Naive thymus-derived CD8-positive, alpha-beta T cell (primary cell): Measurements from ENCODE around the gene RERE. TPM values are rescaled to one million over a fixed set of nuclear protein-coding genes. Genes with fewer than 3 reads are reported as not detected.

Experiments
- ATAC-seq, 2 donors: fragments of 150-1000 bp; cut with Tn5 transposase in 1 of 2; sonication (Bioruptor Pico), chemical (Tn5 transposase) in 1 of 2; 1 replicate in 1 of 2; 2 replicates in 1 of 2; pipeline ENCODE4 v1.10.0; 2021; ENCODE audit warnings: mild to moderate bottlenecking in 2 of 2, moderate library complexity in 2 of 2
- POLR2A ChIA-PET: fragments of 350-600 bp; sonication (Branson Sonifier 250); formaldehyde crosslinking; loops from one replicate; lab custom pipeline; 2021; ENCODE audit warnings: antibody characterized with exemption; lab: Charles Lee
- DNase-seq, 10 donors: peaks; one replicate each; pipeline versions ENCODE4 v3.0.0 to v3.0.0-alpha.2; 2020 to 2022
- H3K27ac Mint-ChIP-seq, 10 donors: one replicate each; pipeline ENCODE4 v1.8.0; 2020 to 2022; ENCODE audit warnings: mild to moderate bottlenecking in 10 of 10, mixed read lengths in 10 of 10, moderate library complexity in 4 of 10, inconsistent platforms in 1 of 10
- H3K27me3 Mint-ChIP-seq, 5 donors: one replicate each; pipeline ENCODE4 v1.8.0; 2021 to 2022; ENCODE audit warnings: mixed read lengths in 5 of 5
- H3K36me3 Mint-ChIP-seq, 3 donors: one replicate each; pipeline ENCODE4 v1.8.0; 2020 to 2022; ENCODE audit warnings: mixed read lengths in 3 of 3, mild to moderate bottlenecking in 2 of 3, inconsistent platforms in 1 of 3
- H3K4me1 Mint-ChIP-seq, 4 donors: one replicate each; pipeline ENCODE4 v1.8.0; 2021 to 2022; ENCODE audit warnings: mixed read lengths in 4 of 4
- H3K4me3 Mint-ChIP-seq, 10 donors: one replicate each; pipeline ENCODE4 v1.8.0; 2020 to 2022; ENCODE audit warnings: mild to moderate bottlenecking in 10 of 10, mixed read lengths in 10 of 10, moderate library complexity in 6 of 10, inconsistent platforms in 1 of 10
- H3K9me3 Mint-ChIP-seq, 9 donors: one replicate each; pipeline ENCODE4 v1.8.0; 2020 to 2022; ENCODE audit warnings: mixed read lengths in 9 of 9, mild to moderate bottlenecking in 3 of 9, inconsistent platforms in 1 of 9, moderate library complexity in 1 of 9
- polyA plus RNA-seq, 3 donors: library from polyadenylated mRNA; unstranded; fragments of 300-500 nt; fragmentation: Illumina TruSeq; gene quantifications; one replicate each; pipeline ENCODE4 v1.2.3, GENCODE V29; 2021
- total RNA-seq, 8 experiments: library from RNA in 2 of 8; stranded (reverse) in 2 of 8; gene quantifications; one replicate each; pipeline ENCODE4 v1.2.3 and lab custom pipeline; 2021 to 2026

Gene RERE
- total and polyA plus RNA-seq, 5 experiments from 2014 or later, result 4.1 to 84.2 (median 8.8) TPM

- Mint-ChIP-seq H3K27ac (peak overlapping the region; percentile 64 to 98 (median 94)), H3K27me3 (no peaks in the 10 kb centered on the region), H3K36me3 (no peaks in the 10 kb centered on the region), H3K4me3 (peak overlapping the region; percentile 87 to 98 (median 94)), H3K9me3 (no peaks in the 10 kb centered on the region), H3K4me1 (peaks cover 31 to 52% (median 50%) of the 10 kb centered on the region in 4 donors)
- ATAC-seq (no peak), DNase-seq (peak in 1 of 10 donors; percentile 15)
- POLR2A ChIA-PET, result interaction anchor here (0.8 kb wide), 2 partner anchors 9 to 1659 kb away, joined by 3 to 5 read pairs; partner anchors contain the start of gene PEX14
These were observed 1.8 kb downstream of the RERE start for GRCh38 chr1:8815582-8816151.

DNA sequence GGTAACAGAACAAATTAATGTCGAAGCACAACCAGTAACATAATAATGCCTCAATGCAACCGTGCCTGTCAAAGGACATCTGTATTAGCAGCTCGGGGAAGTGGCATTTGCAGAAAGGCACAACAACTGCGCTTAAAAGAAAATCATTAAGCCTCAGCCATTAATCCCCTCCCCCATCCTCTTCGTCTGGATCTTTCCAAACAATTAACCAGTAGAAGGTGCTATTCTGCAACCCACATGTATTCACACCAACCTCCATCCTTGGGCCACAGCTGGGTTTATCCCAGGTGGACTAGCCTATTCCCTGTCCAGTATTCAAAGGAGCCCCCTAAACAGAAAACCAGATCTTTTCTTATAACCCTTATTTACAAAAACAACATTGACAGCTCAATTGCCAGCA is 2.6 kb downstream of the RERE start:
- Mint-ChIP-seq H3K4me1 (peaks cover 31 to 54% (median 50%) of the 10 kb centered on the region in 4 donors), H3K36me3 (no peaks in the 10 kb centered on the region), H3K27me3 (no peaks in the 10 kb centered on the region), H3K4me3 (peak overlapping the region in 7 of 10 donors; percentile 24 to 96 (median 56)), H3K27ac (peak overlapping the region in 3 of 10 donors; percentile 7 to 91 (median 57)), H3K9me3 (no peaks in the 10 kb centered on the region)
- DNase-seq (no peak), ATAC-seq (no peak)
- POLR2A ChIA-PET, result interaction anchor here (0.8 kb wide), 1 partner anchor 9 kb away, joined by 5 read pairs; no protein-coding TSS in a partner anchor

DNA sequence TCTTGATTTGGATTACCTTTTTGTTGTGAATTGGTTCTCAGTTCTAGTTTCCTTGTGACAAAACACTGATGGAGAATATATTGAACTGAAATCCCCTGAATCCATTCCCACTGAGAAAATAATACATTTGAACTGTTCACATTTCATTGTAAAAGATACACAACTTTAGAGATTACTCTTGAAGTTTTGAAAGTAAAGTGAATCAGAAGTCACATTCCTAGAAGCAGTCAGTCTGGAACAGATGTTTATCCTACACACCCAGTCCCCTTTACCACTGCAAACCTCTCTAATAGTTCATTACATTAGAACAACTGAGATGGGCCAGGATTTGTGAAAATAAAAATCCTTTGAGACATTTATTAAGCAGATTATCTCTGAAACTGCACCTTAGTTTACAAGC is 3.4 kb downstream of the RERE start:
- no peak overlapping the region for H3K4me3 Mint-ChIP-seq
- no peak for DNase-seq
- peaks cover 31 to 54% (median 50%) of the 10 kb centered on the region in 4 donors for H3K4me1 Mint-ChIP-seq
- no peaks in the 10 kb centered on the region for H3K9me3 Mint-ChIP-seq
- H3K27me3 Mint-ChIP-seq, result no peaks in the 10 kb centered on the region
- peak overlapping the region in 2 of 10 donors; percentile 75 to 91 for H3K27ac Mint-ChIP-seq
- POLR2A ChIA-PET, result no interaction called here
- no peak for ATAC-seq
- no peaks in the 10 kb centered on the region for H3K36me3 Mint-ChIP-seq

- Mint-ChIP-seq H3K27ac (peak overlapping the region in 1 of 10 donors; percentile 1), H3K9me3 (no peaks in the 10 kb centered on the region), H3K4me1 (peaks cover 32 to 51% (median 46%) of the 10 kb centered on the region in 4 donors), H3K36me3 (no peaks in the 10 kb centered on the region), H3K27me3 (no peaks in the 10 kb centered on the region), H3K4me3 (no peak overlapping the region)
- no peak for DNase-seq
- ATAC-seq, result no peak
- POLR2A ChIA-PET, result interaction anchor here (0.7 to 1.4 kb wide), 2 partner anchors 10 to 237 kb away, joined by 3 to 5 read pairs; no protein-coding TSS in a partner anchor
These were observed 4.2 kb downstream of the RERE start for GRCh38 chr1:8813016-8813763.

DNA sequence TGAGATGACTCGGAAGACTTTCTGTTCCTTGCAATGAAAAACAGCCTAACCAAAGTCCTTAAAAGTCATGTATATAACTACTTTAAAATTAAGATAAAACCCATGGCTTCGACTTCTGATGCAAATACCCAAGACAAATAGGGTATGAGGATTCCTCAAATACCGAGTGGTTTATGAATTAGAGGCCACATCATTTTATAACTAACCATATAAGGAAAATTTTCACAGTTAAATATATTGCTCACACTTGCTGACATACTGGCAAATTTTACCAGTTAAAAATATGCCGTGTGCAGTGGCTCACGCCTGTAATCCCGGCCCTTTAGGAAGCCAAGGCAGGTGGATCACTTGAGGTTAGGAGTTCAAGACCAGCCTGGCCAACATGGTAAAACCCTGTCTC is 5.4 kb downstream of the RERE start:
- no peak overlapping the region for H3K4me3 Mint-ChIP-seq
- H3K27me3 Mint-ChIP-seq, result no peaks in the 10 kb centered on the region

DNA sequence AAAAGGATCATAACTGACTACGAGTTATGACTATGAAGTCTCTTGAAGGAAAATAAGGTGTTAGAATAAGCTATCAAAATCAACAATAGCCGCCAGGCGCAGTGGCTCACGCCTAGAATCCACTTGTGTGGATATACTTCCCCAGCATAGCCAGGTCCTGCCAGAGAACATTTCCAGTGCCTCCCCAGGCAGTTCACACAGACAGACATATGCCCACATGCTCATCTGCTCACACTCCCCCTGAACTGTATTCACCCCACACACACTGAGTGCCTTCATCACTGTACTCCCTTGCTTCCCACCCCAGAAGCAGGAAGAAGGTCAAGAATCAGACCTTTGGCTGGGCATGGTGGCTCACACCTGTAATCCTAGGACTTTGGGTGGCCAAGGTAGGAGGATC is 6.5 kb downstream of the RERE start:
- Mint-ChIP-seq H3K27me3 (no peaks in the 10 kb centered on the region), H3K4me1 (peaks cover 28 to 52% (median 38%) of the 10 kb centered on the region in 4 donors), H3K9me3 (no peaks in the 10 kb centered on the region), H3K36me3 (peaks cover 0 to 2% (median 0%) of the 10 kb centered on the region in 3 donors), H3K27ac (no peak overlapping the region), H3K4me3 (no peak overlapping the region)
- no peak for ATAC-seq
- no peak for DNase-seq
- POLR2A ChIA-PET, result no interaction called here

More for the DNA sequence above, 5.4 kb downstream of the RERE start:
- DNase-seq, result no peak
- POLR2A ChIA-PET, result interaction anchor here (1.4 kb wide), 1 partner anchor 11 kb away, joined by 3 read pairs; no protein-coding TSS in a partner anchor
- ATAC-seq, result no peak
- Mint-ChIP-seq H3K9me3 (no peaks in the 10 kb centered on the region), H3K4me1 (peaks cover 34 to 55% (median 43%) of the 10 kb centered on the region in 4 donors), H3K27ac (peak overlapping the region in 1 of 10 donors; percentile 46), H3K36me3 (no peaks in the 10 kb centered on the region)

DNA sequence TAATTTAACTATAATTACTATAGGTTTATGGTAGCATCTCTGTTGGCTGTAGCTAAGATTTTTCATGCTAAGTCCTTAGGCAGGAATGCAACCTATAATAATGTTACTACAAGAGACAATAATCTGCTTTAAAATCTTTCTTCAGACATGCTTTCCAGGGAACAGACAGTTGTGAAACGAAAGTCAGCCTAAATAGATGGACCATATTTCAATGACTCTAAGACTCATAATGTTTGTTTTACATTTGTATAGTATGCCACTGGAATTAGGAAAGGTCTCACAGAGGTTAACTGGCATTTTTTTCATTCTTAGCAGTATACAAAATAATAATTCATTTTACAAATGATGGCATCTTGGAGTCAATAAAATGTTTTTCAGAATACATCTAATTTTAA is 8.1 kb downstream of the RERE start:
- Mint-ChIP-seq H3K27me3 (no peaks in the 10 kb centered on the region), H3K4me3 (no peak overlapping the region), H3K4me1 (peaks cover 19 to 39% (median 23%) of the 10 kb centered on the region in 4 donors), H3K9me3 (no peaks in the 10 kb centered on the region), H3K27ac (no peak overlapping the region), H3K36me3 (peaks cover 0 to 5% (median 0%) of the 10 kb centered on the region in 3 donors)
- POLR2A ChIA-PET, result no interaction called here
- DNase-seq (no peak), ATAC-seq (no peak)

DNA sequence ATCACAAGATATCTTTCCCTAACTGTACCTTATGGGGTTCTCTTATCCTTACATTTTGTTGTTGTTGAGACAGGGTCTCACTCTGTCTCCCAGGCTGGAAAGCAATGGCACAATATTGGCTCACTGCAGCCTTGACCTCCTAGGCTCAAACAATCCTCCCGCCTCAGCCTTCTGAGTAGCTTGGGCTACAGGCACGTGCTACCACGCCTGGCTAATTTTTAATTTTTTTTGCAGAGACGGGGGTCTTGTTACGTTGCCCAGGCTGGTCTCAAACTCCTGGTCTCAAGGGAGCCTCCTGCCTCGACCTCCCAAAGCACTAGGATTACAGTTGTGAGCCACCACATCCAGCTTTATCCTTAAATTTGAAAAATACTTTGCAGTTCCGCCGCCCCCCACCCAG is 10.4 kb downstream of the RERE start:
- no peak for ATAC-seq
- no peak overlapping the region for H3K4me3 Mint-ChIP-seq
- DNase-seq, result no peak
- POLR2A ChIA-PET, result interaction anchor here (1.5 kb wide), 1 partner anchor 8 kb away, joined by 5 read pairs; no protein-coding TSS in a partner anchor
- H3K27ac Mint-ChIP-seq, result no peak overlapping the region
- H3K4me1 Mint-ChIP-seq, result peaks cover 12 to 37% (median 17%) of the 10 kb centered on the region in 4 donors
- H3K36me3 Mint-ChIP-seq, result peaks cover 0 to 5% (median 0%) of the 10 kb centered on the region in 3 donors
- no peaks in the 10 kb centered on the region for H3K27me3 Mint-ChIP-seq
- no peaks in the 10 kb centered on the region for H3K9me3 Mint-ChIP-seq

DNA sequence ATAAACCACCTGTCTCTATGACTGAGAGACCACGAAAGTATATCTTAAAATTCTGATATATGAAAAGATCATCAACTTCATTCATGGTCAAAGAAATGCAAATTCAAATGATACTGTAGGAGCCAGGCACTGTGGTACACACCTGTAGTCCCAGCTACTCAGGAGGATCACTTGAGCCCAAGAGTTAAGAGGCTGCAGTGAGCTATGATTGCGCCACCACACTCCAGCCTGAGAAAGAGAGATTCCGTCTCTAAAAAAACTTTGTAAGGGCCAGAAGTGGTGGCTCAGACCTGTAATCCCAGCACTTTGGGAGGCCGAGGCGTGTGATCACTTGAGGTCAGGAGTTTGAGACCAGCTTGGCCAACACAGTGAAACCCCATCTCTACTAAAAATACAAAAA is 17.0 kb downstream of the RERE start:
- Mint-ChIP-seq H3K36me3 (peaks cover 0 to 19% (median 7%) of the 10 kb centered on the region in 3 donors), H3K27me3 (no peaks in the 10 kb centered on the region), H3K4me3 (no peak overlapping the region), H3K4me1 (peaks cover 5 to 12% (median 9%) of the 10 kb centered on the region in 4 donors), H3K27ac (no peak overlapping the region), H3K9me3 (no peaks in the 10 kb centered on the region)
- POLR2A ChIA-PET, result interaction anchor here (0.7 kb wide), 1 partner anchor 203 kb away, joined by 3 read pairs; no protein-coding TSS in a partner anchor
- DNase-seq, result no peak
- no peak for ATAC-seq

- no peak for ATAC-seq
- Mint-ChIP-seq H3K36me3 (peaks cover 0 to 24% (median 11%) of the 10 kb centered on the region in 3 donors), H3K27me3 (no peaks in the 10 kb centered on the region), H3K4me3 (no peak overlapping the region), H3K4me1 (peaks cover 0 to 8% (median 7%) of the 10 kb centered on the region in 4 donors), H3K27ac (peak overlapping the region in 2 of 10 donors; percentile 16 to 76), H3K9me3 (no peaks in the 10 kb centered on the region)
- POLR2A ChIA-PET, result no interaction called here
- DNase-seq, result no peak
These were observed 20.2 kb downstream of the RERE start for GRCh38 chr1:8797216-8797615.

DNA sequence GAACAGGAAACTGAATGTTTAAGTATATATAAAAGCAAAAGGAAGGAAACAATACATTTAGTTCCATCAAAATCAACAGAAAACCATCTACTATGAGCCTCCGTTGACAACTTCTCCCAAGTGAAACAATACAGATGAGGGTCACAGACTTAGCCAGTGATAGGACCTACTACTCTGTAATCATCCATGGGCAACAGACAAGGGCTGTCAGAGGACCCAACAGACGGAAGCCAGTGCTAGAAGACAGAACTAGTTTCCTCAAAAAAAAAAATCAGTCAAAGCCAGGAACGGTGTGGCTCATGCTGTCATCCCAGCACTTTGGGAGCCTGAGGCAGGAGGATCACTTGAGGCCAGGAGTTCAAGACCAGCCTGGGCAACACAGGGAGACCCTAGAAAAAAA is 20.6 kb downstream of the RERE start:
- ATAC-seq, result no peak
- peaks cover 0 to 26% (median 11%) of the 10 kb centered on the region in 3 donors for H3K36me3 Mint-ChIP-seq
- H3K27ac Mint-ChIP-seq, result peak overlapping the region in 3 of 10 donors; percentile 16 to 82 (median 76)

DNA sequence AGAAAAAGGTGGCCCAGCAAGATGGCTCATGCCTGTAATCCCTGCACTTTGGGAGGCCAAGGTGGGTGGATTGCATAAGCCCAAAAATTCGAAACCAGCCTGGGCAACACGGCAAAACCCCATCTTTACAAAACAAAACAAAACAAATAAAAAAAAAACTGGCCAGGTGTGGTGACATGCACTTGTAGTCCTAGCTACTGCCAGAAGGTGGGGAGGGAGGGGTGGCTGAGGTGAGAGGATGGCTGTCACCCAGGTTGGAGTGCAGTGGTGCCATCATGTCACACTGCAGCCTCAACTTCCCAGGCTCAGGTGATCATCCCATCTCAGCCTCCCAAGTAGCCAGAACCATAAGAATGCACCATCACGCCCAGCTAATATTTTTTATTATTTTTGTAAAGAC is 22.8 kb downstream of the RERE start:
- no peak for DNase-seq
- Mint-ChIP-seq H3K36me3 (peaks cover 0 to 34% (median 11%) of the 10 kb centered on the region in 3 donors), H3K4me1 (peaks cover 0 to 11% (median 7%) of the 10 kb centered on the region in 4 donors), H3K27me3 (no peaks in the 10 kb centered on the region), H3K4me3 (no peak overlapping the region), H3K27ac (no peak overlapping the region), H3K9me3 (no peaks in the 10 kb centered on the region)
- POLR2A ChIA-PET, result no interaction called here
- no peak for ATAC-seq

More for the DNA sequence above, 20.6 kb downstream of the RERE start:
- Mint-ChIP-seq H3K4me1 (peaks cover 0 to 8% (median 6%) of the 10 kb centered on the region in 4 donors), H3K27me3 (no peaks in the 10 kb centered on the region), H3K4me3 (no peak overlapping the region), H3K9me3 (no peaks in the 10 kb centered on the region)
- no peak for DNase-seq
- POLR2A ChIA-PET, result no interaction called here
